ENCODE measurements around the gene SMYD5. TPM values are rescaled to one million over a fixed set of nuclear protein-coding genes. Genes with fewer than 3 reads are reported as not detected.

Gene SMYD5
- polyA plus RNA-seq, 3 donors = 32.8 to 42.6 (median 33.1) TPM

GRCh38 chr2:73265298-73266060 lies 51.4 kb downstream of the SMYD5 start:
- no peak for DNase-seq (ENCODE audit: extremely low read depth in 1 of 11, low read depth in 9 of 11, low spot score in 4 of 11)

- no peak for DNase-seq (ENCODE audit: extremely low read depth in 1 of 11, low read depth in 9 of 11, low spot score in 4 of 11)
Measured at GRCh38 chr2:73266061-73266901, 52.2 kb downstream of the SMYD5 start.

- DNase-seq (ENCODE audit: extremely low read depth in 1 of 11, low read depth in 9 of 11, low spot score in 4 of 11) = no peak
Measured at GRCh38 chr2:73267008-73267407, 53.0 kb downstream of the SMYD5 start.

- no peak for DNase-seq (ENCODE audit: extremely low read depth in 1 of 11, low read depth in 9 of 11, low spot score in 4 of 11)
Measured at GRCh38 chr2:73268366-73268829, 54.4 kb downstream of the SMYD5 start.

GRCh38 chr2:73268830-73269685 lies 55.0 kb downstream of the SMYD5 start:
- DNase-seq (ENCODE audit: extremely low read depth in 1 of 11, low read depth in 9 of 11, low spot score in 4 of 11) = no peak

GRCh38 chr2:73269686-73270465 lies 55.8 kb downstream of the SMYD5 start:
- DNase-seq (ENCODE audit: extremely low read depth in 1 of 11, low read depth in 9 of 11, low spot score in 4 of 11) = no peak

- no peak for DNase-seq (ENCODE audit: extremely low read depth in 1 of 11, low read depth in 9 of 11, low spot score in 4 of 11)
Measured at GRCh38 chr2:73272270-73272669, 58.2 kb downstream of the SMYD5 start.

Other genes with a start within 250 kb of the SMYD5 start
- gene SFXN5, start 142.5 kb upstream of the SMYD5 start, polyA plus RNA-seq (ENCODE audit: insufficient read length in 3 of 3) = 10 to 100 TPM; 23.4 to 27.6 (median 24.7) TPM
- gene RAB11FIP5, start 101.3 kb upstream of the SMYD5 start, polyA plus RNA-seq (ENCODE audit: insufficient read length in 3 of 3) = 10 to 100 TPM; 44.6 to 46.4 (median 45.6) TPM
- gene NOTO, start 11.7 kb upstream of the SMYD5 start, polyA plus RNA-seq (ENCODE audit: insufficient read length in 3 of 3) = under 1 TPM in 2 of 3 donors, not detected in 1; 0.07 to 0.17 TPM
- gene PRADC1, start 19.0 kb downstream of the SMYD5 start, polyA plus RNA-seq (ENCODE audit: insufficient read length in 3 of 3) = 10 to 100 TPM; 11.4 to 16.5 (median 12.8) TPM
- gene CCT7, start 20.1 kb downstream of the SMYD5 start, polyA plus RNA-seq (ENCODE audit: insufficient read length in 3 of 3) = 100 to 1,000 TPM; 232 to 279 (median 262) TPM
- 1 to 10 TPM; 1.8 to 3.0 (median 1.8) TPM for gene FBXO41, start 70.2 kb downstream of the SMYD5 start, polyA plus RNA-seq (ENCODE audit: insufficient read length in 3 of 3)
- gene EGR4, start 79.3 kb downstream of the SMYD5 start, polyA plus RNA-seq (ENCODE audit: insufficient read length in 3 of 3) = not detected
- gene ALMS1, start 171.6 kb downstream of the SMYD5 start, polyA plus RNA-seq (ENCODE audit: insufficient read length in 3 of 3) = 10 to 100 TPM; 35.7 to 43.3 (median 38.1) TPM